H1 (cell line): ENCODE measurements around the gene POLR1H. TPM values are rescaled to one million over a fixed set of nuclear protein-coding genes. Genes with fewer than 3 reads are reported as not detected.

ENCODE experiments used
- EP300 ChIP-seq, 2 experiments: IDR thresholded peaks; 1 replicate in 1 of 2; 2 replicates in 1 of 2; pipeline ENCODE4 v1.6.1; 2011 to 2012; ENCODE audit warnings: low read depth in 2 of 2, low read length in 2 of 2, mild to moderate bottlenecking in 2 of 2, borderline replicate concordance in 1 of 2, inconsistent platforms in 1 of 2, moderate library complexity in 1 of 2
- HDAC2 ChIP-seq, 2 experiments: fragments of 300-600 bp in 1 of 2; sonication (generic) in 1 of 2; IDR thresholded peaks; 2 replicates each; pipeline ENCODE4 v1.6.1; 2011 to 2012; ENCODE audit warnings: low read depth in 2 of 2, low read length in 2 of 2, mild to moderate bottlenecking in 2 of 2, moderate library complexity in 2 of 2, borderline replicate concordance in 1 of 2, inconsistent platforms in 1 of 2
- JUN ChIP-seq: IDR thresholded peaks from 2 replicates; pipeline ENCODE4 v1.6.1; 2011; ENCODE audit warnings: low read depth, mild to moderate bottlenecking, improper control_type of control experiment, low read length
- KDM1A ChIP-seq: fragments of 200-600, 300-600 bp; sonication (generic); IDR thresholded peaks from 2 replicates; pipeline ENCODE4 v1.7.1; 2016; ENCODE audit warnings: mild to moderate bottlenecking, low read length, borderline replicate concordance
- RFX5 ChIP-seq: IDR thresholded peaks from 2 replicates; pipeline ENCODE4 v1.6.1; 2011; ENCODE audit warnings: low read depth, low read length, improper control_type of control experiment, borderline replicate concordance
- SIRT6 ChIP-seq: IDR thresholded peaks from one replicate; pipeline ENCODE4 v1.7.1; 2012; ENCODE audit warnings: low read length, inconsistent platforms
- polyA plus RNA-seq, 7 experiments: library from polyadenylated mRNA; depleted of rRNA in 3 of 7; stranded (reverse) in 5 of 7; unstranded in 2 of 7; fragments of >200 nt in 5 of 7; fragments of 200-250 nt in 2 of 7; gene quantifications; 1 replicate in 5 of 7; 2 replicates in 1 of 7; 4 replicates in 1 of 7; pipeline versions ENCODE4 v1.2.1 to v1.2.3, GENCODE V29; 2011 to 2013; ENCODE audit warnings: missing spikeins in 2 of 7, mixed read lengths in 2 of 7
- total RNA-seq: library from RNA; stranded (reverse); fragmentation: NEBNext Ultra II Directional; extraction: Animal tissue kit (Norgen Biotek cat#: 25700); gene quantifications from 2 replicates; pipeline ENCODE4 v1.2.1, GENCODE V29; 2021

Gene POLR1H
- total and polyA plus RNA-seq, 2 of the 8 experiments (the other 6 are each of a cell fraction or from before 2014, with no cell fraction given): 31.5 to 82.2 TPM

- TF ChIP-seq RFX5 (no peak), JUN (no peak), HDAC2 (IDR thresholded peaks at IDR 0.05; ENCODE audit: borderline replicate concordance in 1 of 2, low read depth in 2 of 2, low read length in 2 of 2) (no peak), KDM1A (no peak), SIRT6 (no peak), EP300 (IDR thresholded peaks at IDR 0.05; ENCODE audit: borderline replicate concordance in 1 of 2, low read depth in 2 of 2, low read length in 2 of 2) (no peak)
Observed at GRCh38 chr6:30097902-30098768, 37.1 kb downstream of the POLR1H start (continued).
